ENCODE data around the gene CEACAM4.
"Not testable (repeated sequence)": the region's sequence is repeated elsewhere in the genome, so short reads cannot be mapped to it uniquely, and the experiment has no call there.

Gene CEACAM4

DNA sequence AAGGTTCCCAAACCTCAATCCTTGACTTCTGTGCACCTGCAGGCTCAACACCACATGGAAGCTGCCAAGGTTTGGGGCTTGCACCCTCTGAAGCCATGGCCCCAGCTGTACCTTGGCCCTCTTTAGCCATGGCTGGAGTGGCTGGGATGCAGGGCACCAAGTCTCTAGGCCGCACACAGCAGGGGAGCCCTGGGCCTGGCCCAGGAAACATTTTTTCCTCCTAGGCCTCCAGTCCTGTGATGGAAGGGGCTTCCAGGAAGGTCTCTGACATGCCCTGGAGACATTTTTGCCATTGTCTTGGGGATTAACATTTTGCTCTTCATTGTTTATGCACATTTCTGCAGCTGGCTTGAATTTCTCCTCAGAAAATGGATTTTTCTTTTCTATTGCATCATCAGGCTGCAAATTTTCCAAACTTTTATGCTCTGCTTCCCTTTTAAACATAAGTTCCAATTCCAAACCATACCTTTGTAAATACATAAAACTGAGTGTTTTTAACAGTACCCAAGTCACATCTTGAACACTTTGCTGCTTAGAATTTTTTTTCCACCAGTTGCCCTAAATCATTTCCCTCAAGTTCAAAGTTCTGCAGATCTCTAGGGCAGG is 44.2 kb downstream of the CEACAM4 start:
- DNase-seq: not testable (repeated sequence)

DNA sequence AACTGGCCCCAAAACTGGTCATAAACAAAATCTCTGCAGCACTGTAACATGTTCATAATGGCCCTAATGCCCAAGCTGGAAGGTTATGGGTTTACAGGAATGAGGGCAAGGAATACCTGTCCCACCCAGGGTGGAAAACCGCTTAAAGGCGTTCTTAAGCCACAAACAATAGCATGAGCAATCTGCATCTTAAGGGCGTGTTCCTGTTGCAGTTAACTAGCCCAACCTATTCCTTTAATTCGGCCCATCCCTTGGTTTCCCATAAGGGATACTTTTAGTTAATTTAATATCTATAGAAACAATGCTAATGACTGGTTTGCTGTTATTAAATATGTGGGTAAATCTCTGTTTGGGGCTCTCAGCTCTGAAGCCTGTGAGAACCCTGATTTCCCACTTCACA is 45.8 kb downstream of the CEACAM4 start:
- not testable (repeated sequence) for DNase-seq

GRCh38 chr19:41578886-41579285 is 48.0 kb downstream of the CEACAM4 start:
- DNase-seq: no peak

GRCh38 chr19:41577833-41578232 is 49.0 kb downstream of the CEACAM4 start:
- DNase-seq: no peak

DNA sequence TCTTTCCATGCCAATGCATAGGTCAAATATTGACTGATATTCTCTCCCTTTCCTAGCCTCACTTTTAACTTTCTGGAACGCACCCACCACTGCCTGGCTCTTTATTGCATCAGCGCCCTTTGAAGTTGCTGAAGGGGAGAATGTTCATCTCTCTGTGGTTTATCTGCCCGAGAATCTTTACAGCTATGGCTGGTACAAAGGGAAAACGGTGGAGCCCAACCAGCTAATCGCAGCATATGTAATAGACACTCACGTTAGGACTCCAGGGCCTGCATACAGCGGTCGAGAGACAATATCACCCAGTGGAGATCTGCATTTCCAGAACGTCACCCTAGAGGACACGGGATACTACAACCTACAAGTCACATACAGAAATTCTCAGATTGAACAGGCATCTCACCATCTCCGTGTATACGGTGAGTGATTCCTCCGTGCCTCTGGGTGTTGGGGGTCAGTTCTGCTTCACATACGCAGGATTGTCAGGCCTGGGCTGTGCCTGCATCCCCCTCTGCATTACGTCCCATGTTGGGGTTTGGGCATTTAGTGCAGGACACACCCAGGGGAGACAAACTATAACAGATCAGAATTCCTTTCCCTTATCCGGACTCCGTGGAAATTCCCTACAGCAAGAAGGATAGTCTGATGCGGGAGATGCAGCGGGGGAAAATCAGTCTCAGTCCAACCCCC is 49.6 kb downstream of the CEACAM4 start:
- no peak for DNase-seq

GRCh38 chr19:41575998-41576397 is 50.9 kb downstream of the CEACAM4 start, which contains the start of gene CEACAM21:
TSS of gene CEACAM21 (plus strand) at chr19:41576166. CDS start at chr19:41576275, 109 bp downstream.
- DNase-seq: no peak

GRCh38 chr19:41570639-41571112 is 56.2 kb downstream of the CEACAM4 start:
- DNase-seq: peak; percentile 88

GRCh38 chr19:41570179-41570578 is 56.7 kb downstream of the CEACAM4 start:
- no peak for DNase-seq

GRCh38 chr19:41569481-41570150 is 57.3 kb downstream of the CEACAM4 start:
- DNase-seq: no peak

Data from T-helper 9 cell (primary cell).